GM21367 (cell line): ENCODE data around the gene USP17L20.
"Not testable (repeated sequence)": the region's sequence is repeated elsewhere in the genome, so short reads cannot be mapped to it uniquely, and the experiment has no call there.

ENCODE experiments used
- ATAC-seq: cut with Tn5 transposase; IDR thresholded peaks from one replicate; pipeline ENCODE4 v1.9.1; 2021; ENCODE audit not compliant: unreplicated experiment

USP17L20 gene, protein sequence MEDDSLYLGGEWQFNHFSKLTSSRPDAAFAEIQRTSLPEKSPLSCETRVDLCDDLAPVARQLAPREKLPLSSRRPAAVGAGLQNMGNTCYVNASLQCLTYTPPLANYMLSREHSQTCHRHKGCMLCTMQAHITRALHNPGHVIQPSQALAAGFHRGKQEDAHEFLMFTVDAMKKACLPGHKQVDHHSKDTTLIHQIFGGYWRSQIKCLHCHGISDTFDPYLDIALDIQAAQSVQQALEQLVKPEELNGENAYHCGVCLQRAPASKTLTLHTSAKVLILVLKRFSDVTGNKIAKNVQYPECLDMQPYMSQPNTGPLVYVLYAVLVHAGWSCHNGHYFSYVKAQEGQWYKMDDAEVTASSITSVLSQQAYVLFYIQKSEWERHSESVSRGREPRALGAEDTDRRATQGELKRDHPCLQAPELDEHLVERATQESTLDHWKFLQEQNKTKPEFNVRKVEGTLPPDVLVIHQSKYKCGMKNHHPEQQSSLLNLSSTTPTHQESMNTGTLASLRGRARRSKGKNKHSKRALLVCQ

DNA sequence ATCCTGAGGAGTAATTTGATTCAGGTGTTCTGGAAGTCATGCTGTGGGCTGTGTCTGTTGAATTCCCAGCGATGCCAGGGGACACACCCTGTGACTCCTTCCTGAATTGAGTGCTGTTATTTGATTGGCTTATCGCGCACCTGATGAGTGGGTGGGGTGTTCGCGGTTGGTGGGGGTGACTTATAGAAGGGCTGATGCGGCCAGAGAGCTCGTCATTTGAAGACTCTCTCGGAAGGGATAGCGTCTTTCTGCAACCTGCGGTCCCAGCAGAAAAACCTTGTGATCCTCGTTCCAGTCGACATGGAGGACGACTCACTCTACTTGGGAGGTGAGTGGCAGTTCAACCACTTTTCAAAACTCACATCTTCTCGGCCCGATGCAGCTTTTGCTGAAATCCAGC is at the start of gene USP17L20:
USP17L20 (plus strand) TSS at position 301 of the 400 bp plus-strand sequence; CDS start at position 301, 0 bp downstream.
- ATAC-seq: not testable (repeated sequence)

DNA sequence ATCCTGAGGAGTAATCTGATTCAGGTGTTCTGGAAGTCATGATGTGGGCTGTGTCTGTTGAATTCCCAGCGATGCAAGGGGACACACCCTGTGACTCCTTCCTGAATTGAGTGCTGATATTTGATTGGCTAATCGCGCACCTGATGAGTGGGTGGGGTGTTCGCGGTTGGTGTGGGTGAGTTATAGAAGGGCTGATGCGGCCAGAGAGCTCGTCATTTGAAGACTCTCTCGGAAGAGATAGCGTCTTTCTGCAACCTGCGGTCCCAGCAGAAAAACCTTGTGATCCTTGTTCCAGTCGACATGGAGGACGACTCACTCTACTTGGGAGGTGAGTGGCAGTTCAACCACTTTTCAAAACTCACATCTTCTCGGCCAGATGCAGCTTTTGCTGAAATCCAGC is 47.6 kb upstream of the USP17L20 start, which contains the start of gene USP17L10:
USP17L10 (plus strand) TSS at position 301 of the 400 bp plus-strand sequence; CDS start at position 301, 0 bp downstream.
- not testable (repeated sequence) for ATAC-seq

DNA sequence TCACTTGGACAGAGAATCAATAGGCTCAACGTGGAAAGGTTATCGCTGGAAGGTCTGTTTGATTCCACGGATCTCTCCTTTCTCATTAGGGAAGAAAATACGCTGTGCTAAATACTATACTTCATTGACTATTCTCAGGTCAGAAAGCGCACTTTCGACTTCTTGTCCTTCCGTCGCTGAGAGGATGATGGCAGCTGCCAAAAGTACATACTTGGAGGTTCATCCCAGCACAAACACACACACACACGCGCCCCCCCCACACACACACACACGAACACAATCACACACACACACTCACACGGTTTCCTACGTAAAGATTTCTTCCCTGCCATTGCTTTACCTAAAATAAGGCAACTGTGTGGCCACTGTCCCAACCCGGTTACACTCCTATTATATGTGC is 43.2 kb upstream of the USP17L20 start:
- ATAC-seq: not testable (repeated sequence)

DNA sequence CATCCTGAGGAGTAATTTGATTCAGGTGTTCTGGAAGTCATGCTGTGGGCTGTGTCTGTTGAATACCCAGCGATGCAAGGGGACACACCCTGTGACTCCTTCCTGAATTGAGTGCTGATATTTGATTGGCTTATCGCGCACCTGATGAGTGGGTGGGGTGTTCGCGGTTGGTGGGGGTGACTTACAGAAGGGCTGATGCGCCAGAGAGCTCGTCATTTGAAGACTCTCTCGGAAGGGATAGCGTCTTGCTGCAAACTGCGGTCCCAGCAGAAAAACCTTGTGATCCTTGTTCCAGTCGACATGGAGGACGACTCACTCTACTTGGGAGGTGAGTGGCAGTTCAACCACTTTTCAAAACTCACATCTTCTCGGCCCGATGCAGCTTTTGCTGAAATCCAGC is 42.8 kb upstream of the USP17L20 start, which contains the start of gene USP17L11:
USP17L11 (plus strand) TSS at position 301 of the 400 bp plus-strand sequence; CDS start at position 301, 0 bp downstream.
- not testable (repeated sequence) for ATAC-seq

DNA sequence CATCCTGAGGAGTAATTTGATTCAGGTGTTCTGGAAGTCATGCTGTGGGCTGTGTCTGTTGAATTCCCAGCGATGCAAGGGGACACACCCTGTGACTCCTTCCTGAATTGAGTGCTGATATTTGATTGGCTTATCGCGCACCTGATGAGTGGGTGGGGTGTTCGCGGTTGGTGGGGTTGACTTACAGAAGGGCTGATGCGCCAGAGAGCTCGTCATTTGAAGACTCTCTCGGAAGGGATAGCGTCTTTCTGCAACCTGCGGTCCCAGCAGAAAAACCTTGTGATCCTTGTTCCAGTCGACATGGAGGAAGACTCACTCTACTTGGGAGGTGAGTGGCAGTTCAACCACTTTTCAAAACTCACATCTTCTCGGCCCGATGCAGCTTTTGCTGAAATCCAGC is 38.1 kb upstream of the USP17L20 start, which contains the start of gene USP17L12:
USP17L12 (plus strand) TSS at position 301 of the 400 bp plus-strand sequence; CDS start at position 301, 0 bp downstream.
- ATAC-seq: not testable (repeated sequence)

DNA sequence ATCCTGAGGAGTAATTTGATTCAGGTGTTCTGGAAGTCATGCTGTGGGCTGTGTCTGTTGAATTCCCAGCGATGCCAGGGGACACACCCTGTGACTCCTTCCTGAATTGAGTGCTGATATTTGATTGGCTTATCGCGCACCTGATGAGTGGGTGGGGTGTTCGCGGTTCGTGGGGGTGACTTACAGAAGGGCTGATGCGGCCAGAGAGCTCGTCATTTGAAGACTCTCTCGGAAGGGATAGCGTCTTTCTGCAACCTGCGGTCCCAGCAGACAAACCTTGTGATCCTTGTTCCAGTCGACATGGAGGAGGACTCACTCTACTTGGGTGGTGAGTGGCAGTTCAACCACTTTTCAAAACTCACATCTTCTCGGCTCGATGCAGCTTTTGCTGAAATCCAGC is 33.3 kb upstream of the USP17L20 start, which contains the start of gene USP17L13:
USP17L13 (plus strand) TSS at position 301 of the 400 bp plus-strand sequence; CDS start at position 301, 0 bp downstream.
- not testable (repeated sequence) for ATAC-seq

DNA sequence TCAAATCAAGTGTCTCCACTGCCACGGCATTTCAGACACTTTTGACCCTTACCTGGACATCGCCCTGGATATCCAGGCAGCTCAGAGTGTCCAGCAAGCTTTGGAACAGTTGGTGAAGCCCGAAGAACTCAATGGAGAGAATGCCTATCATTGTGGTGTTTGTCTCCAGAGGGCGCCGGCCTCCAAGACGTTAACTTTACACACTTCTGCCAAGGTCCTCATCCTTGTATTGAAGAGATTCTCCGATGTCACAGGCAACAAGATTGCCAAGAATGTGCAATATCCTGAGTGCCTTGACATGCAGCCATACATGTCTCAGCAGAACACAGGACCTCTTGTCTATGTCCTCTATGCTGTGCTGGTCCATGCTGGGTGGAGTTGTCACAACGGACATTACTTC is 27.7 kb upstream of the USP17L20 start:
- not testable (repeated sequence) for ATAC-seq

DNA sequence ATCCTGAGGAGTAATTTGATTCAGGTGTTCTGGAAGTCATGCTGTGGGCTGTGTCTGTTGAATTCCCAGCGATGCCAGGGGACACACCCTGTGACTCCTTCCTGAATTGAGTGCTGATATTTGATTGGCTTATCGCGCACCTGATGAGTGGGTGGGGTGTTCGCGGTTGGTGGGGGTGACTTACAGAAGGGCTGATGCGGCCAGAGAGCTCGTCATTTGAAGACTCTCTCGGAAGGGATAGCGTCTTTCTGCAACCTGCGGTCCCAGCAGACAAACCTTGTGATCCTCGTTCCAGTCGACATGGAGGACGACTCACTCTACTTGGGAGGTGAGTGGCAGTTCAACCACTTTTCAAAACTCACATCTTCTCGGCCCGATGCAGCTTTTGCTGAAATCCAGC is 23.8 kb upstream of the USP17L20 start, which contains the start of gene USP17L15:
USP17L15 (plus strand) TSS at position 301 of the 400 bp plus-strand sequence; CDS start at position 301, 0 bp downstream.
- not testable (repeated sequence) for ATAC-seq

DNA sequence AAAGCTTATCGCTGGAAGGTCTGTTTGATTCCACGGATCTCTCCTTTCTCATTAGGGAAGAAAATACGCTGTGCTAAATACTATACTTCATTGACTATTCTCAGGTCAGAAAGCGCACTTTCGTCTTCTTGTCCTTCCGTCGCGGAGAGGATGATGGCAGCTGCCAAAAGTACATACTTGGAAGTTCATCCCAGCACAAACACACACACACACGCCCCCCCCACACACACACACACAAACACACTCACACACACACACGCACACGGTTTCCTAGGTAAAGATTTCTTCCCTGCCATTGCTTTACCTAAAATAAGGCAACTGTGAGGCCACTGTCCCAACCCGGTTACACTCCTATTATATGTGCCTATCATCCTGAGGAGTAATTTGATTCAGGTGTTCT is 19.5 kb upstream of the USP17L20 start:
- not testable (repeated sequence) for ATAC-seq

DNA sequence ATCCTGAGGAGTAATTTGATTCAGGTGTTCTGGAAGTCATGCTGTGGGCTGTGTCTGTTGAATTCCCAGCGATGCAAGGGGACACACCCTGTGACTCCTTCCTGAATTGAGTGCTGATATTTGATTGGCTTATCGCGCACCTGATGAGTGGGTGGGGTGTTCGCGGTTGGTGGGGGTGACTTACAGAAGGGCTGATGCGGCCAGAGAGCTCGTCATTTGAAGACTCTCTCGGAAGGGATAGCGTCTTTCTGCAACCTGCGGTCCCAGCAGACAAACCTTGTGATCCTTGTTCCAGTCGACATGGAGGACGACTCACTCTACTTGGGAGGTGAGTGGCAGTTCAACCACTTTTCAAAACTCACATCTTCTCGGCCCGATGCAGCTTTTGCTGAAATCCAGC is 14.3 kb upstream of the USP17L20 start, which contains the start of gene USP17L17:
USP17L17 (plus strand) TSS at position 301 of the 400 bp plus-strand sequence; CDS start at position 301, 0 bp downstream.
- not testable (repeated sequence) for ATAC-seq

DNA sequence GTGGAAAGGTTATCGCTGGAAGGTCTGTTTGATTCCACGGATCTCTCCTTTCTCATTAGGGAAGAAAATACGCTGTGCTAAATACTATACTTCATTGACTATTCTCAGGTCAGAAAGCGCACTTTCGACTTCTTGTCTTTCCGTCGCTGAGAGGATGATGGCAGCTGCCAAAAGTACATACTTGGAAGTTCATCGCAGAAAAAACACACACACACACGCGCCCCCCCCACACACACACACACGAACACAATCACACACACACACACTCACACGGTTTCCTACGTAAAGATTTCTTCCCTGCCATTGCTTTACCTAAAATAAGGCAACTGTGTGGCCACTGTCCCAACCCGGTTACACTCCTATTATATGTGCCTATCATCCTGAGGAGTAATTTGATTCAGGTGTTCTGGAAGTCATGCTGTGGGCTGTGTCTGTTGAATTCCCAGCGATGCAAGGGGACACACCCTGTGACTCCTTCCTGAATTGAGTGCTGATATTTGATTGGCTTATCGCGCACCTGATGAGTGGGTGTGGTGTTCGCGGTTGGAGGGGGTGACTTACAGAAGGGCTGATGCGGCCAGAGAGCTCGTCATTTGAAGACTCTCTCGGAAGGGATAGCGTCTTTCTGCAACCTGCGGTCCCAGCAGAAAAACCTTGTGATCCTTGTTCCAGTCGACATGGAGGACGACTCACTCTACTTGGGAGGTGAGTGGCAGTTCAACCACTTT is 9.8 kb upstream of the USP17L20 start, which contains the start of gene USP17L18:
USP17L18 (plus strand) TSS at position 678 of the 728 bp plus-strand sequence; CDS start at position 678, 0 bp downstream.
- ATAC-seq: not testable (repeated sequence)

DNA sequence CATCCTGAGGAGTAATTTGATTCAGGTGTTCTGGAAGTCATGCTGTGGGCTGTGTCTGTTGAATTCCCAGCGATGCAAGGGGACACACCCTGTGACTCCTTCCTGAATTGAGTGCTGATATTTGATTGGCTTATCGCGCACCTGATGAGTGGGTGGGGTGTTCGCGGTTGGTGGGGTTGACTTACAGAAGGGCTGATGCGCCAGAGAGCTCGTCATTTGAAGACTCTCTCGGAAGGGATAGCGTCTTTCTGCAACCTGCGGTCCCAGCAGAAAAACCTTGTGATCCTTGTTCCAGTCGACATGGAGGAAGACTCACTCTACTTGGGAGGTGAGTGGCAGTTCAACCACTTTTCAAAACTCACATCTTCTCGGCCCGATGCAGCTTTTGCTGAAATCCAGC is 4.8 kb upstream of the USP17L20 start, which contains the start of gene USP17L19:
USP17L19 (plus strand) TSS at position 301 of the 400 bp plus-strand sequence; CDS start at position 301, 0 bp downstream.
- not testable (repeated sequence) for ATAC-seq

DNA sequence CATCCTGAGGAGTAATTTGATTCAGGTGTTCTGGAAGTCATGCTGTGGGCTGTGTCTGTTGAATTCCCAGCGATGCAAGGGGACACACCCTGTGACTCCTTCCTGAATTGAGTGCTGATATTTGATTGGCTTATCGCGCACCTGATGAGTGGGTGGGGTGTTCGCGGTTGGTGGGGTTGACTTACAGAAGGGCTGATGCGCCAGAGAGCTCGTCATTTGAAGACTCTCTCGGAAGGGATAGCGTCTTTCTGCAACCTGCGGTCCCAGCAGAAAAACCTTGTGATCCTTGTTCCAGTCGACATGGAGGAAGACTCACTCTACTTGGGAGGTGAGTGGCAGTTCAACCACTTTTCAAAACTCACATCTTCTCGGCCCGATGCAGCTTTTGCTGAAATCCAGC is 4.6 kb downstream of the USP17L20 start, which contains the start of gene USP17L21:
USP17L21 (plus strand) TSS at position 301 of the 400 bp plus-strand sequence; CDS start at position 301, 0 bp downstream.
- not testable (repeated sequence) for ATAC-seq

DNA sequence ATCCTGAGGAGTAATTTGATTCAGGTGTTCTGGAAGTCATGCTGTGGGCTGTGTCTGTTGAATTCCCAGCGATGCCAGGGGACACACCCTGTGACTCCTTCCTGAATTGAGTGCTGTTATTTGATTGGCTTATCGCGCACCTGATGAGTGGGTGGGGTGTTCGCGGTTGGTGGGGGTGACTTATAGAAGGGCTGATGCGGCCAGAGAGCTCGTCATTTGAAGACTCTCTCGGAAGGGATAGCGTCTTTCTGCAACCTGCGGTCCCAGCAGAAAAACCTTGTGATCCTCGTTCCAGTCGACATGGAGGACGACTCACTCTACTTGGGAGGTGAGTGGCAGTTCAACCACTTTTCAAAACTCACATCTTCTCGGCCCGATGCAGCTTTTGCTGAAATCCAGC is 9.4 kb downstream of the USP17L20 start, which contains the start of gene USP17L22:
USP17L22 (plus strand) TSS at position 301 of the 400 bp plus-strand sequence; CDS start at position 301, 0 bp downstream.
- not testable (repeated sequence) for ATAC-seq

DNA sequence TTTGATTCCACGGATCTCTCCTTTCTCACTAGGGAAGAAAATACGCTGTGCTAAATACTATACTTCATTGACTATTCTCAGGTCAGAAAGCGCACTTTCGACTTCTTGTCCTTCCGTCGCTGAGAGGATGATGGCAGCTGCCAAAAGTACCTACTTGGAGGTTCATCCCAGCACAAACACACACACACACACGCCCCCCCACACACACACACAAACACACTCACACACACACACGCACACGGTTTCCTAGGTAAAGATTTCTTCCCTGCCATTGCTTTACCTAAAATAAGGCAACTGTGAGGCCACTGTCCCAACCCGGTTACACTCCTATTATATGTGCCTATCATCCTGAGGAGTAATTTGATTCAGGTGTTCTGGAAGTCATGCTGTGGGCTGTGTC is 13.8 kb downstream of the USP17L20 start:
- ATAC-seq: not testable (repeated sequence)
